ENCODE measurements around the gene FOXP1.

Gene FOXP1

GRCh38 chr3:71304684-71305083 is 278.8 kb downstream of the FOXP1 start:
- DNase-seq (ENCODE audit: low spot score): no peak

GRCh38 chr3:71304247-71304646 is 279.3 kb downstream of the FOXP1 start:
- no peak for DNase-seq (ENCODE audit: low spot score)

- DNase-seq (ENCODE audit: low spot score): no peak
Measured at GRCh38 chr3:71303627-71304200, 279.8 kb downstream of the FOXP1 start.

GRCh38 chr3:71302604-71303003 is 280.9 kb downstream of the FOXP1 start:
- no peak for DNase-seq (ENCODE audit: low spot score)

GRCh38 chr3:71300951-71301393 is 282.6 kb downstream of the FOXP1 start:
- no peak for DNase-seq (ENCODE audit: low spot score)

GRCh38 chr3:71299160-71299559 is 284.4 kb downstream of the FOXP1 start:
- DNase-seq (ENCODE audit: low spot score): no peak

- DNase-seq (ENCODE audit: low spot score): no peak
Measured at GRCh38 chr3:71294919-71295318, 288.6 kb downstream of the FOXP1 start.

GRCh38 chr3:71290301-71290700 is 293.2 kb downstream of the FOXP1 start:
- DNase-seq (ENCODE audit: low spot score): no peak

GRCh38 chr3:71288269-71288930 is 295.1 kb downstream of the FOXP1 start:
- no peak for DNase-seq (ENCODE audit: low spot score)

- no peak for DNase-seq (ENCODE audit: low spot score)
Measured at GRCh38 chr3:71285086-71285485, 298.4 kb downstream of the FOXP1 start.

GRCh38 chr3:71282976-71283375 is 300.6 kb downstream of the FOXP1 start:
- no peak for DNase-seq (ENCODE audit: low spot score)

GRCh38 chr3:71281280-71281679 is 302.2 kb downstream of the FOXP1 start:
- DNase-seq (ENCODE audit: low spot score): no peak

- DNase-seq (ENCODE audit: low spot score): no peak
Measured at GRCh38 chr3:71277341-71277740, 306.2 kb downstream of the FOXP1 start.

GRCh38 chr3:71276531-71276930 is 307.0 kb downstream of the FOXP1 start:
- no peak for DNase-seq (ENCODE audit: low spot score)

- DNase-seq (ENCODE audit: low spot score): no peak
Measured at GRCh38 chr3:71273453-71273852, 310.1 kb downstream of the FOXP1 start.

GRCh38 chr3:71271596-71271995 is 311.9 kb downstream of the FOXP1 start:
- no peak for DNase-seq (ENCODE audit: low spot score)

- DNase-seq (ENCODE audit: low spot score): no peak
Measured at GRCh38 chr3:71269906-71270305, 313.6 kb downstream of the FOXP1 start.

- no peak for DNase-seq (ENCODE audit: low spot score)
Measured at GRCh38 chr3:71268462-71268999, 315.0 kb downstream of the FOXP1 start.

- no peak for DNase-seq (ENCODE audit: low spot score)
Measured at GRCh38 chr3:71266875-71267274, 316.7 kb downstream of the FOXP1 start.

GRCh38 chr3:71265365-71265915 is 318.1 kb downstream of the FOXP1 start:
- no peak for DNase-seq (ENCODE audit: low spot score)

GRCh38 chr3:71264840-71265239 is 318.7 kb downstream of the FOXP1 start:
- no peak for DNase-seq (ENCODE audit: low spot score)

- DNase-seq (ENCODE audit: low spot score): no peak
Measured at GRCh38 chr3:71262364-71263265, 320.9 kb downstream of the FOXP1 start.

All from RKO (cell line).